NCI-H1105 treated with DMSO at 0.1 percent for 48 hours (cell line): ENCODE measurements around the gene MDFIC.
"Not testable (repeated sequence)": the region's sequence is repeated elsewhere in the genome, so short reads cannot be mapped to it uniquely, and the experiment has no call there.

ENCODE experiments used
- DNase-seq: peaks from one replicate; lab custom pipeline; 2025; lab: John Stamatoyannopoulos, UW

The MDFIC gene

DNA sequence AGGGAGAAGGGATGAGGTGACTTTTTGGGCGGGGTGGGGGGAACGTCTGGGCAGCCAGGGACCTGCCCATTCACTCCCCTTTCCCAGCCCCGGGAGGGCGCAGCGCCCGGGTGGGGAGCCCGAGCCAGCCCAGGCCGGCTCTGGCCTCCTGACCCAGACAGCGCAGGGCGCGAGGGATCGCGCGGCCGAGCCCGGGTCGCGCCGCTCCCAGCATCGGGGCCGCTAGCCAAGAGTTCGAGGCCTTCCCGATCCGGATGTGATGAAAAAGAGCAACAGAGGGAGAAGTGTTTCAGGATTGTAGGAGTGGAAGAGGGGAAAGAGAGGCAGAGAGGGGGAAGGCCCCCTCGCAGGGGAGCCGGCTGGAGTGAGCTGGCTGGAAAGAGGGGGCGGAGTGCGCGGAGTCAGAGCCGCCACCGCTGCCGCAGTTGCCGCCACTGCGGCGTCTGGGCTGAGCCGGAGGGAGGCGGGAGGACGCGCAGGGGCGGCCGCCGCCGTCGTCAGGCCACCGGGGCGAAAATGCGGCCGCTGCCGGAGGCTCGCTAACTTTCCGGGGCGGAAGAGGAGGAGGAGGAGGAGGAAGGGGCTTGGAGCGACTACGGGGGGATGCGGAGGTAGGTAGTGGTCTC, at the start of gene MDFIC:
TSS of gene MDFIC (plus strand) at position 69 of the 626 bp plus-strand sequence. CDS start 940 bp downstream, outside the sequence.
- DNase-seq = peak; percentile 24

DNA sequence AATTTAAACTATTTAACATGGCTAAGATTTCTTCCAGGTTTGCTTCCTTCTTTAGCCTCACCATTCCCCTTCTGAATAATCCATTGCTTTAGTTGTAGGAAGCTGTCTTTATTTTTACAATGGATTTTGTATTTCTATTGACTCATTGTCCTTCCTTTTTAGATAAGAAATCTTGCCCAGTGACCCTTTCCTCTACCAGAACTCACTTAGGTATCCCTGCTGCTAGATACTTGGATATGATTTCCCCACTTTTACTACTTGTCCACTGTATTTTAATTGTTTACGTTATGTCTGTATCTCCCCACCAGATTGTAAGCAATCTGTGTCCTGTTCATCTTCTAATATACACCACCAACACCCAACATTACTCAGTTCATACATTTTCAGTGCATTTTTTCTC, 47.7 kb upstream of the MDFIC start:
- DNase-seq = no peak

DNA sequence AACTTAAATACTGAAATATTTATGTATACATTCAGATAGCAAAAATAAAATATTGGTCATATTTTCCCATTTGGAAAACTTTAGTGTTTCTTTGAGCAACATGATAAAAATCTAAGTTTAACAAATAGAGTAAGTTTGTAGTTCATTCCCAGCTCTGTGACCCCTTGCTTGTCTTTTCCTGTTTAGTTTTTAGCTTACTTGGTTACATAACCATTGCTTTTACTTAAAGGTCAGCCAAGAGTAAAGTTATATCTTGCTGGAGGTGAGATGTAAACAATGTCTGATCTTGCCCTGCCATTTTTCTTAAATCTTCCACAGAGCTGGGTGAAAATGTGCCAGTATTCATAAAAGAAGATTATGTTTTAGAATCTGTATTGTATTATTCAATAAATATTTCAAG, 46.7 kb upstream of the MDFIC start:
- DNase-seq = no peak

DNA sequence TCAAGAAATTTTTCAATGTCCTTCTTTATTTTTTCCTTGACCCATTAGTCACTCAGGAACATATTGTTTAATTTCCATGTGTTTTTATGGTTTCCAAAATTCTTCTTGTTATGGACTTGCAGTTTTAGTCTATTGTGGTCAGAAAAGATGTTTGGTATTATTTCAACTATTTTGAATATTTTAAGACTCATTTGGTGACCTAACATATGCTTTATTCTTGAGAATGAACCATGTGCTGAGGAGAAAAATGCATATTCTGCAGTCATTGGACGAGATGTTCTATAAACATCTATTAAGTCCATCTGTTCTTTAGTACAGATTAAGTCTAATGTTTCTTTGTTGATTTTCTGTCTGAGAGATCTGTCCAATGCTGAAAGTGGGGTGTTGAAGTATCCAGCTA, 42.3 kb upstream of the MDFIC start:
- DNase-seq = no peak

GRCh38 chr7:114885836-114886235, 36.1 kb upstream of the MDFIC start:
- no peak for DNase-seq

DNA sequence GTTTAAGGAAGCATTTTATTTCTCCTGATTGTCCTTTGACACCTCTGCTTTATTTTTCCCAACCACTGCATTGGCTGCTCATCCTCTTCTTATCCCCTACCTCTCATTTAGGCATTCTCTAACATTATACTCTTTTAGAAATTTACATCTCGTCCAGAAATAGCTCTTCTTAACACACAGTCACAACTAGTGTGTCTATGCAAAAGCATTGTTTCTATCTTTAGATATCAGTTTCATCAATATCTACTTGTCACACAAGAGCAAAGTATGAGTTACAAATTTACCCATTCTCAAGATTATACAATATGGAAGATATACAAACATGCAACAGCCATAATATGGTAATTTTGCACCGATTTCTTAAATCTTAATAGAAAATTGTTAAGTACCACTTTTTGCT, 35.7 kb upstream of the MDFIC start:
- no peak for DNase-seq

DNA sequence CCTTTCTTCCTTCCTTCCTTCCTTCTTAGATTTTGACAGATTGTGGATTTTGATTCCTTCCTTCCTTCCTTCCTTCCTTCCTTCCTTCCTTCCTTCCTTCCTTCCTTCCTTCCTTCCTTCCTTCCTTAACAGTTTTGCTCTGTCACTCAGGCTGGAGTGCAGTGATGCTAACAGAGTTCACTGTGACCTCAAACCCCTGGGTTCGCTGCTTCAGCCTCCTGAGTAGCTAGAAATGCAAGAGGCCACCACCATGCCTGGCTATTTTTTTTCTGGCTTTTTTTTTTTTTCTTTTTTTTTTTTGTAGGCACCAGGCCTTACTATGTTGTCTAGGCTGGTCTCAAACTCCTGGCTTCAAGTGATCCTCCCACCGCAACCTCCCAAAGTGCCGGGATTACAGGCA, 32.8 kb upstream of the MDFIC start:
- not testable (repeated sequence) for DNase-seq

GRCh38 chr7:114889646-114890285, 32.1 kb upstream of the MDFIC start:
- DNase-seq = no peak

GRCh38 chr7:114890561-114890960, 31.3 kb upstream of the MDFIC start:
- DNase-seq = no peak

DNA sequence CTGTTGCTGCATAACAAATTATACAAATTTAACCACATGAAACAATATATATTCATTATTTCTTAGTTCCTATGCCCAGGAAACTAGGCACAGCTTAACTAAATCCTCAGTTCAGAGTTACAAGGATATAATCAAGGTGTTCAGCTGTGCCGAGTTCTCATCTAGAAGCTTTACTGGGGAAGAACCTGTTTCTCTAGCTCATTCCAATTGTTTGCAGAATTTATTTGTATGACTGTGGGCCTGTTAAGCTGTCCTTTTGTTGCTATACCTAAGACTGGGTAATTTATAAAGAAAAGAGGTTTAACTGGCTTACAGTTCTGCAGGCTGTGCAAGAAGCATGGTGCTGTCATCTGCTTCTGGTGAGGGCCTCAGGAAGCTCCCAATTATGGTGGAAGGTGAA, 21.8 kb upstream of the MDFIC start:
- no peak for DNase-seq

GRCh38 chr7:114901771-114902170, 20.1 kb upstream of the MDFIC start:
- DNase-seq = no peak

DNA sequence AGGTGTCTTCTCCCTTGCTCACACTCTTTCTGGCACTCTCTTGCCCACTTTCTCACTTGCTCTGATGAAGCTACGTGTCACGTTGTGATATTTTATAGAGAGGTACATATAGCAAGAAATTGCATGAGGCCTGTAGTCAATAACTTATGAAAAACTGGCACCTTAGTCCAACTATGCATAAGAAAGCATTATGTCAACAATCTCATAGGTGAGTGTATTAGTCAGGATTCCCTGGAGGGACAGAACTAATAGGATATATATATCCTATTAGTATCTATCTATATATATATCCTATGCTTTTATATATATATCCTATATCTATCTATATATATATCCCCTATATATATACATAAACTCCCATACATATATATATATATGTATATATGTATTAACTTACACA, 18.8 kb upstream of the MDFIC start:
- no peak for DNase-seq

DNA sequence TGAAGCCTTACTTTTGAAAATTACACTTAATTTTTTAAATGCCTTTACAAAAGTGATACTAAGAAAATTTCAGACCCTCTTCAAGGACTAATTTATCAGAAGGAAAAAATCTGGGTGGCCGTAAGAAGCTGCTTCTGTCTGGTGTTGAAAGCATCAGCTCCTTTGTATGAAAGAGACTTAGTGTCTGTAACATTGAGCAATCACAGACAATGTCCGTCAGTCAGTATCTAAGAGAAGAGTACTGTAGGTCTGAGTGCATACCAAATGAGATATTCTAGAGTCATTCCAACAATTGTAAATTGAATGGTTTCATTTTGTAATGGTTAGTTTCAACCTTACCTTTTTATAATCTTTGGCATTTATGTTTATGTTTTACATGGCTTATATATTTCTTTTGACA, 11.1 kb upstream of the MDFIC start:
- DNase-seq = no peak

GRCh38 chr7:114911411-114911810, 10.5 kb upstream of the MDFIC start:
- no peak for DNase-seq

GRCh38 chr7:114916261-114916892, 5.5 kb upstream of the MDFIC start:
- DNase-seq = no peak

DNA sequence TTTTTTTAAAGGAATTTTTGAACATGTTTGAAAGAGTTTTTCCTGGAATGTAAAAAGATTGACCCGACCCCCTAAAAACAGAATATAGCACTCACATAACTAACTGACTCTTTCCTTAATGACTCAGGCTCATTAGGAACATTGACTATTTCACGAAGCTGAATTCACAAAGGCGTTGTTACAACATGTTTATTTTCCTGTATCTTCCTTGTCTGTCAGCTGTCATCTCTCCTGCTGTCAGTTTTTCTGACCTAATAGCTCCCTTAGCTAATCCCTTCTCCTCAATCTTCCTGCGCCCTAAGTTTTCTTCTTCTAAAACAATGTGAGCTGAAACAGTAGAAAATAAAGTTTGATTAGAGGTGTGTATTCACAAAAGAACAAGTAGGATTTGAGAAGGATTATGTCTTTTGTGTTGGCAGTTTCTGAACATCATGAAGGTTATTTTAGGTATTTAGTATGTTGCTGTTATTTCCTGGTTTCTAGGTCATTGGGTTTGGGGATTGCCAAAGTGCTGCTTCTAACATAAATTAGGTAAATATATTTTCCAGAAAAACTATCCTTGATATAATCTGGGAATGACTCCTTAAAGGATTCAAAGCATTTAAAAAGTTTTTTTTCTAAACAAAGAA, 4.6 kb upstream of the MDFIC start:
- no peak for DNase-seq

GRCh38 chr7:114919587-114919986, 2.3 kb upstream of the MDFIC start:
- no peak for DNase-seq

- no peak for DNase-seq
Observed at GRCh38 chr7:114921631-114922025, 266 bp upstream of the MDFIC start.

- no peak for DNase-seq
Observed at GRCh38 chr7:114922652-114923402, 933 bp downstream of the MDFIC start.

GRCh38 chr7:114923403-114923713, 1.5 kb downstream of the MDFIC start:
- DNase-seq = no peak

DNA sequence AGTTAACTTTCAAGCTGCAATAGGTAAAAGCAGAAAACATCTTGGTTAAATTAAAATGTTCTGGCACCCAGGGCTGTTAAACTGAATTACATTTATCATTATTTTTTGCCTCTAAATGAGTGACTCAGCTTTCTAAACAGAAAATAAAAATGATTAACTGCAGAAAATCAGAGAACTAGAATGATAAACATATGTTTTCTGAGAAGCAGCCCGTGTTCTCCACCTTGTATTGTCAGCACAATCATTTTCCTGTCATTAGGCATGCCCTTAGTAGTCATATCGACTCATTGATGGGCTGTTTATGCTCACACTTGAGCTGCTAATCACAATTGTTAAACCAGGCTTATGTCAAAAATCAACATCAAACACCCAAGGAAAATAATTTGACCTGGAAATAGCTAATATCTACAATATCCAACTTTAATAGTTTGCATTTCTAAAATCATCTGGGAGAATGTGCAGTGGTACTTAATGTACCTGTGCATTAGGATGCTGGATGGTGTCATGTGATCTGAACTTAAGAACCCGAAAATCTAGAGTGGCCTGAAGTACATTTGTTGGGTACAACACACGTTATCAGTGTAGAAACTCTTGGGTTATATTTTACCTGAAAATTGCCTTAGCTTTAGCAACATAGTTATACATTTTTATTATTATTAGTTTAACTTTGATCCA, 2.3 kb downstream of the MDFIC start:
- no peak for DNase-seq

- DNase-seq = no peak
Observed at GRCh38 chr7:114925434-114925833, 3.5 kb downstream of the MDFIC start.
